ENCODE data around the gene TULP4. TPM values are rescaled to one million over a fixed set of nuclear protein-coding genes. Genes with fewer than 3 reads are reported as not detected.

Gene TULP4
- polyA plus RNA-seq, 2 of the 4 experiments (the other 2 are of a cell fraction) = 5.0 to 10.6 TPM

DNA sequence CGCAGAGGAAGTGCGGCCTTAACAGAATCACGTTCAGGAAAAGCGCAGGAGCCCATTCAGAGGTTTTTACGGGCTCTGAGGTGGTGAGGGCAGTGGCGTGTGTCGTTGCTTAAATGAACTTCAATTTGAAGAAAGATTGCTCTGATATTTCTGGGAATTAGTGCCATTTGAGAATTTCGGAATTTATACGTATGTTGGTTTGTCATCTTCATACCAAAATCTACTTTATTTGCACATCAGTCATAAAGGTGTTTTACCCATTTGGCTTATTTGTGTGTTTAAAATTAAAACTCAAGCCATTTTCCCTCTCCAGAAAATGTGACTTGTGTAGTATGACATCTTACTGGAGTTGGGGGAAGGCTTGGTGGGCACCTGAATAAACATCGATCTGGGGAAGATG lies 48.1 kb upstream of the TULP4 start:
- no peak overlapping the region for H3K27ac ChIP-seq
- ATAC-seq (no peak), DNase-seq (ENCODE audit: low read depth in 1 of 2, low spot score in 1 of 2) (no peak), FAIRE-seq (no peak)
- H3K9me3 ChIP-seq = no peaks in the 10 kb centered on the region
- H3K4me1 ChIP-seq = no peaks in the 10 kb centered on the region
- CTCF ChIA-PET = interaction anchor here (0.7 kb wide), 1 partner anchor 43 kb away, joined by 3 read pairs; no protein-coding TSS in a partner anchor
- WGBS (ENCODE audit: missing lambda C conversion rate) = 95% methylated on average over 10 of the region's 10 CpGs
- no peak overlapping the region for H3K4me3 ChIP-seq
- H3K4me2 ChIP-seq = no peak overlapping the region
- TF ChIP-seq FOSB (CRISPR knock-in tag; IDR thresholded peaks at IDR 0.05) = no peak
- no peak for TF ChIP-seq HEYL (CRISPR knock-in tag; IDR thresholded peaks at IDR 0.05)
- no peak for TF ChIP-seq CHD2 (IDR thresholded peaks at IDR 0.05; ENCODE audit: low read length, partially characterized antibody)
- TF ChIP-seq ZSCAN20 (CRISPR knock-in tag; IDR thresholded peaks at IDR 0.05) = no peak
- TF ChIP-seq NR3C1 (IDR thresholded peaks at IDR 0.05) = no peak
- no peak for TF ChIP-seq PHF8 (IDR thresholded peaks at IDR 0.05; ENCODE audit: borderline replicate concordance, low read depth)
- TF ChIP-seq RNF2 (IDR thresholded peaks at IDR 0.05; ENCODE audit: borderline replicate concordance, low read depth) = no peak
- no peak for TF ChIP-seq KDM1A (IDR thresholded peaks at IDR 0.05; ENCODE audit: low read depth)
- no peak for TF ChIP-seq CEBPB (IDR thresholded peaks at IDR 0.05)
- TF ChIP-seq, protein P1, sequence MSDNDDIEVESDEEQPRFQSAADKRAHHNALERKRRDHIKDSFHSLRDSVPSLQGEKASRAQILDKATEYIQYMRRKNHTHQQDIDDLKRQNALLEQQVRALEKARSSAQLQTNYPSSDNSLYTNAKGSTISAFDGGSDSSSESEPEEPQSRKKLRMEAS (IDR thresholded peaks at IDR 0.05) = no peak
- no peak for TF ChIP-seq SMC3 (IDR thresholded peaks at IDR 0.05)
- TF ChIP-seq, protein P2, sequence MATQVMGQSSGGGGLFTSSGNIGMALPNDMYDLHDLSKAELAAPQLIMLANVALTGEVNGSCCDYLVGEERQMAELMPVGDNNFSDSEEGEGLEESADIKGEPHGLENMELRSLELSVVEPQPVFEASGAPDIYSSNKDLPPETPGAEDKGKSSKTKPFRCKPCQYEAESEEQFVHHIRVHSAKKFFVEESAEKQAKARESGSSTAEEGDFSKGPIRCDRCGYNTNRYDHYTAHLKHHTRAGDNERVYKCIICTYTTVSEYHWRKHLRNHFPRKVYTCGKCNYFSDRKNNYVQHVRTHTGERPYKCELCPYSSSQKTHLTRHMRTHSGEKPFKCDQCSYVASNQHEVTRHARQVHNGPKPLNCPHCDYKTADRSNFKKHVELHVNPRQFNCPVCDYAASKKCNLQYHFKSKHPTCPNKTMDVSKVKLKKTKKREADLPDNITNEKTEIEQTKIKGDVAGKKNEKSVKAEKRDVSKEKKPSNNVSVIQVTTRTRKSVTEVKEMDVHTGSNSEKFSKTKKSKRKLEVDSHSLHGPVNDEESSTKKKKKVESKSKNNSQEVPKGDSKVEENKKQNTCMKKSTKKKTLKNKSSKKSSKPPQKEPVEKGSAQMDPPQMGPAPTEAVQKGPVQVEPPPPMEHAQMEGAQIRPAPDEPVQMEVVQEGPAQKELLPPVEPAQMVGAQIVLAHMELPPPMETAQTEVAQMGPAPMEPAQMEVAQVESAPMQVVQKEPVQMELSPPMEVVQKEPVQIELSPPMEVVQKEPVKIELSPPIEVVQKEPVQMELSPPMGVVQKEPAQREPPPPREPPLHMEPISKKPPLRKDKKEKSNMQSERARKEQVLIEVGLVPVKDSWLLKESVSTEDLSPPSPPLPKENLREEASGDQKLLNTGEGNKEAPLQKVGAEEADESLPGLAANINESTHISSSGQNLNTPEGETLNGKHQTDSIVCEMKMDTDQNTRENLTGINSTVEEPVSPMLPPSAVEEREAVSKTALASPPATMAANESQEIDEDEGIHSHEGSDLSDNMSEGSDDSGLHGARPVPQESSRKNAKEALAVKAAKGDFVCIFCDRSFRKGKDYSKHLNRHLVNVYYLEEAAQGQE (IDR thresholded peaks at IDR 0.05) = no peak
- TF ChIP-seq, protein P3, sequence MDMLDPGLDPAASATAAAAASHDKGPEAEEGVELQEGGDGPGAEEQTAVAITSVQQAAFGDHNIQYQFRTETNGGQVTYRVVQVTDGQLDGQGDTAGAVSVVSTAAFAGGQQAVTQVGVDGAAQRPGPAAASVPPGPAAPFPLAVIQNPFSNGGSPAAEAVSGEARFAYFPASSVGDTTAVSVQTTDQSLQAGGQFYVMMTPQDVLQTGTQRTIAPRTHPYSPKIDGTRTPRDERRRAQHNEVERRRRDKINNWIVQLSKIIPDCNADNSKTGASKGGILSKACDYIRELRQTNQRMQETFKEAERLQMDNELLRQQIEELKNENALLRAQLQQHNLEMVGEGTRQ (IDR thresholded peaks at IDR 0.05) = no peak
- no peak for TF ChIP-seq GATA3 (IDR thresholded peaks at IDR 0.05; ENCODE audit: borderline replicate concordance)
- no peak for TF ChIP-seq KDM5A (IDR thresholded peaks at IDR 0.05)
- TF ChIP-seq, protein P4, sequence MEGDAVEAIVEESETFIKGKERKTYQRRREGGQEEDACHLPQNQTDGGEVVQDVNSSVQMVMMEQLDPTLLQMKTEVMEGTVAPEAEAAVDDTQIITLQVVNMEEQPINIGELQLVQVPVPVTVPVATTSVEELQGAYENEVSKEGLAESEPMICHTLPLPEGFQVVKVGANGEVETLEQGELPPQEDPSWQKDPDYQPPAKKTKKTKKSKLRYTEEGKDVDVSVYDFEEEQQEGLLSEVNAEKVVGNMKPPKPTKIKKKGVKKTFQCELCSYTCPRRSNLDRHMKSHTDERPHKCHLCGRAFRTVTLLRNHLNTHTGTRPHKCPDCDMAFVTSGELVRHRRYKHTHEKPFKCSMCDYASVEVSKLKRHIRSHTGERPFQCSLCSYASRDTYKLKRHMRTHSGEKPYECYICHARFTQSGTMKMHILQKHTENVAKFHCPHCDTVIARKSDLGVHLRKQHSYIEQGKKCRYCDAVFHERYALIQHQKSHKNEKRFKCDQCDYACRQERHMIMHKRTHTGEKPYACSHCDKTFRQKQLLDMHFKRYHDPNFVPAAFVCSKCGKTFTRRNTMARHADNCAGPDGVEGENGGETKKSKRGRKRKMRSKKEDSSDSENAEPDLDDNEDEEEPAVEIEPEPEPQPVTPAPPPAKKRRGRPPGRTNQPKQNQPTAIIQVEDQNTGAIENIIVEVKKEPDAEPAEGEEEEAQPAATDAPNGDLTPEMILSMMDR (IDR thresholded peaks at IDR 0.05) = no peak
- TF ChIP-seq POLR2AphosphoS2 (conservative IDR thresholded peaks at IDR 0.05; ENCODE audit: low read length) = no peak
- POLR2A ChIA-PET = no interaction called here

DNA sequence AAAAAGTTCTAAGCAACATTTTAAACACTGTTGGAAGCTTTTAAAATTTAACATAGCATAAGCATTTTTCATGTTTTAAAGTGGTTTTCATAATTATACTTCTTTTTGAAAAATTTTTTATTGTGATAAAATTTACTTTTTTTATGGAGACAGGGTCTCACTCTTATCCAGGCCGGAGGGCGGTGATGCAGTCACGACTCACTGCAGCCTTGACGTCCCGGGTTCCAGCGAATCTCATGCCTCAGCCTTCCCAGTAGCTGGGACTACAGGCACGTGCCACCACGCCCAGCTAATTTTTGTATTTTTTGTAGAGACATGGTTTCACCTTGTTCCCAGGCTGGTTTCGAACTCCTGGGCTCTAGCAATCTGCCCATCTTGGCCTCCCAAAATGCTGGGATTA lies 46.1 kb upstream of the TULP4 start:
- no peak for FAIRE-seq
- Histone ChIP-seq H3K4me1 (no peaks in the 10 kb centered on the region), H3K9me3 (no peaks in the 10 kb centered on the region), H3K4me2 (no peak overlapping the region), H3K27ac (no peak overlapping the region), H3K4me3 (no peak overlapping the region)
- ChIA-PET POLR2A (no interaction called here), CTCF (no interaction called here)
- DNase-seq (ENCODE audit: low read depth in 1 of 2, low spot score in 1 of 2) = no peak
- WGBS (ENCODE audit: missing lambda C conversion rate) = 92% methylated on average over 9 of the region's 9 CpGs
- no peak for ATAC-seq
- no peak for TF ChIP-seq PHF8 (IDR thresholded peaks at IDR 0.05; ENCODE audit: borderline replicate concordance, low read depth)
- TF ChIP-seq, protein P2 (IDR thresholded peaks at IDR 0.05) = no peak
- TF ChIP-seq, protein P5, sequence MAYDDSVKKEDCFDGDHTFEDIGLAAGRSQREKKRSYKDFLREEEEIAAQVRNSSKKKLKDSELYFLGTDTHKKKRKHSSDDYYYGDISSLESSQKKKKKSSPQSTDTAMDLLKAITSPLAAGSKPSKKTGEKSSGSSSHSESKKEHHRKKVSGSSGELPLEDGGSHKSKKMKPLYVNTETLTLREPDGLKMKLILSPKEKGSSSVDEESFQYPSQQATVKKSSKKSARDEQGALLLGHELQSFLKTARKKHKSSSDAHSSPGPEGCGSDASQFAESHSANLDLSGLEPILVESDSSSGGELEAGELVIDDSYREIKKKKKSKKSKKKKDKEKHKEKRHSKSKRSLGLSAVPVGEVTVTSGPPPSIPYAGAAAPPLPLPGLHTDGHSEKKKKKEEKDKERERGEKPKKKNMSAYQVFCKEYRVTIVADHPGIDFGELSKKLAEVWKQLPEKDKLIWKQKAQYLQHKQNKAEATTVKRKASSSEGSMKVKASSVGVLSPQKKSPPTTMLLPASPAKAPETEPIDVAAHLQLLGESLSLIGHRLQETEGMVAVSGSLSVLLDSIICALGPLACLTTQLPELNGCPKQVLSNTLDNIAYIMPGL (CRISPR knock-in tag; IDR thresholded peaks at IDR 0.05; ENCODE audit: borderline replicate concordance) = no peak
- TF ChIP-seq KDM1A (IDR thresholded peaks at IDR 0.05; ENCODE audit: low read depth) = no peak
- TF ChIP-seq RARB (CRISPR knock-in tag; IDR thresholded peaks at IDR 0.05) = no peak
- TF ChIP-seq, protein P6, sequence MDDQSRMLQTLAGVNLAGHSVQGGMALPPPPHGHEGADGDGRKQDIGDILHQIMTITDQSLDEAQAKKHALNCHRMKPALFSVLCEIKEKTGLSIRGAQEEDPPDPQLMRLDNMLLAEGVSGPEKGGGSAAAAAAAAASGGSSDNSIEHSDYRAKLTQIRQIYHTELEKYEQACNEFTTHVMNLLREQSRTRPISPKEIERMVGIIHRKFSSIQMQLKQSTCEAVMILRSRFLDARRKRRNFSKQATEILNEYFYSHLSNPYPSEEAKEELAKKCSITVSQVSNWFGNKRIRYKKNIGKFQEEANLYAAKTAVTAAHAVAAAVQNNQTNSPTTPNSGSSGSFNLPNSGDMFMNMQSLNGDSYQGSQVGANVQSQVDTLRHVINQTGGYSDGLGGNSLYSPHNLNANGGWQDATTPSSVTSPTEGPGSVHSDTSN (IDR thresholded peaks at IDR 0.05) = no peak
- no peak for TF ChIP-seq MAFK (IDR thresholded peaks at IDR 0.05; ENCODE audit: partially characterized antibody)
- TF ChIP-seq MYC (IDR thresholded peaks at IDR 0.05; ENCODE audit: borderline replicate concordance, low read length) = no peak
- TF ChIP-seq, protein P1 (IDR thresholded peaks at IDR 0.05) = no peak
- no peak for TF ChIP-seq CHD4 (IDR thresholded peaks at IDR 0.05; ENCODE audit: borderline replicate concordance)
